Fibroblast of peridontal ligament (primary cell): ENCODE measurements around the gene ZNF331.
"Not testable (repeated sequence)": the region's sequence is repeated elsewhere in the genome, so short reads cannot be mapped to it uniquely, and the experiment has no call there.

Experiments
- DNase-seq: peaks from one replicate; pipeline ENCODE4 v3.0.0-alpha.2; 2010; ENCODE audit errors: extremely low read depth

Gene ZNF331

GRCh38 chr19:53537521-53538377, at the start of gene ZNF331:
ZNF331 (plus strand) TSS chr19:53538145; CDS start chr19:53569377, 31,232 bp downstream.
- peak; percentile 69 for DNase-seq

- no peak for DNase-seq
Measured at GRCh38 chr19:53492153-53492552, 45.8 kb upstream of the ZNF331 start.

GRCh38 chr19:53497311-53498023, 40.5 kb upstream of the ZNF331 start:
- DNase-seq: not testable (repeated sequence)

GRCh38 chr19:53498024-53498395, 39.9 kb upstream of the ZNF331 start:
- not testable (repeated sequence) for DNase-seq

GRCh38 chr19:53503151-53503550, 34.8 kb upstream of the ZNF331 start:
- not testable (repeated sequence) for DNase-seq

GRCh38 chr19:53503671-53504364, 34.1 kb upstream of the ZNF331 start:
- DNase-seq: not testable (repeated sequence)

- not testable (repeated sequence) for DNase-seq
Measured at GRCh38 chr19:53504365-53504703, 33.6 kb upstream of the ZNF331 start.

- DNase-seq: no peak
Measured at GRCh38 chr19:53504885-53505284, 33.1 kb upstream of the ZNF331 start.

- DNase-seq: no peak
Measured at GRCh38 chr19:53506728-53507127, 31.2 kb upstream of the ZNF331 start.

GRCh38 chr19:53507523-53508442, 30.2 kb upstream of the ZNF331 start:
- DNase-seq: no peak

GRCh38 chr19:53509443-53509842, 28.5 kb upstream of the ZNF331 start:
- DNase-seq: no peak

GRCh38 chr19:53509845-53510244, 28.1 kb upstream of the ZNF331 start:
- no peak for DNase-seq

- no peak for DNase-seq
Measured at GRCh38 chr19:53511357-53511756, 26.6 kb upstream of the ZNF331 start.

- DNase-seq: peak; percentile 34
Measured at GRCh38 chr19:53511933-53512374, 26.0 kb upstream of the ZNF331 start.

- DNase-seq: not testable (repeated sequence)
Measured at GRCh38 chr19:53515047-53515446, 22.9 kb upstream of the ZNF331 start.

GRCh38 chr19:53517114-53517741, 20.7 kb upstream of the ZNF331 start:
- DNase-seq: no peak

- no peak for DNase-seq
Measured at GRCh38 chr19:53518121-53518520, 19.8 kb upstream of the ZNF331 start.

- no peak for DNase-seq
Measured at GRCh38 chr19:53518716-53519115, 19.2 kb upstream of the ZNF331 start.

- no peak for DNase-seq
Measured at GRCh38 chr19:53519446-53519845, 18.5 kb upstream of the ZNF331 start.

GRCh38 chr19:53520163-53520546, 17.8 kb upstream of the ZNF331 start:
- no peak for DNase-seq
